ENCODE results near the gene CALR.
A peak's percentile ranks its signal among the peaks of the same experiment; 100 is the strongest.
"Not testable (repeated sequence)": the region's sequence is repeated elsewhere in the genome, so short reads cannot be mapped to it uniquely, and the experiment has no call there.

The CALR gene

GRCh38 chr19:12913011-12913561 is 25.3 kb upstream of the CALR start:
- no peak overlapping the region for H3K4me3 ChIP-seq (ENCODE audit: insufficient read depth, low read depth, low read length)
- no peaks in the 10 kb centered on the region for H3K9me3 ChIP-seq (ENCODE audit: control insufficient read depth, low read length)
- no peaks in the 10 kb centered on the region for H3K36me3 ChIP-seq (ENCODE audit: control insufficient read depth, insufficient read depth, low read length)
- WGBS, 2 experiments, result 57 to 61% methylated on average over 22 of the region's 22 CpGs
- H3K27me3 ChIP-seq (ENCODE audit: control insufficient read depth, insufficient read depth, low read length, poor library complexity, severe bottlenecking), result peaks cover 1% of the 10 kb centered on the region
- H3K4me1 ChIP-seq (ENCODE audit: control insufficient read depth, insufficient read depth, low read length), result peaks cover 18% of the 10 kb centered on the region
- peak overlapping the region; percentile 30 for H3K27ac ChIP-seq (ENCODE audit: insufficient read depth, low read depth, low read length, poor library complexity, severe bottlenecking)

GRCh38 chr19:12913851-12914690 is 24.3 kb upstream of the CALR start:
- 92 to 95% methylated on average over 12 of the region's 12 CpGs for WGBS, 2 experiments
- Histone ChIP-seq H3K9me3 (ENCODE audit: control insufficient read depth, low read length) (no peaks in the 10 kb centered on the region), H3K27me3 (ENCODE audit: control insufficient read depth, insufficient read depth, low read length, poor library complexity, severe bottlenecking) (peaks cover 10% of the 10 kb centered on the region), H3K4me3 (ENCODE audit: insufficient read depth, low read depth, low read length) (no peak overlapping the region), H3K27ac (ENCODE audit: insufficient read depth, low read depth, low read length, poor library complexity, severe bottlenecking) (no peak overlapping the region), H3K4me1 (ENCODE audit: control insufficient read depth, insufficient read depth, low read length) (peaks cover 15% of the 10 kb centered on the region), H3K36me3 (ENCODE audit: control insufficient read depth, insufficient read depth, low read length) (no peaks in the 10 kb centered on the region)

- H3K36me3 ChIP-seq (ENCODE audit: control insufficient read depth, insufficient read depth, low read length); H3K27ac ChIP-seq (ENCODE audit: insufficient read depth, low read depth, low read length, poor library complexity, severe bottlenecking); H3K9me3 ChIP-seq (ENCODE audit: control insufficient read depth, low read length); H3K4me3 ChIP-seq (ENCODE audit: insufficient read depth, low read depth, low read length): not testable (repeated sequence)
- peaks cover 14% of the 10 kb centered on the region for H3K4me1 ChIP-seq (ENCODE audit: control insufficient read depth, insufficient read depth, low read length)
- H3K27me3 ChIP-seq (ENCODE audit: control insufficient read depth, insufficient read depth, low read length, poor library complexity, severe bottlenecking), result peaks cover 10% of the 10 kb centered on the region
- WGBS, 2 experiments, result 83 to 89% methylated on average over 4 of the region's 4 CpGs
Observed at GRCh38 chr19:12915860-12916259, 22.5 kb upstream of the CALR start.

GRCh38 chr19:12918253-12918652 is 20.2 kb upstream of the CALR start:
- Histone ChIP-seq H3K4me1 (ENCODE audit: control insufficient read depth, insufficient read depth, low read length) (peaks cover 4% of the 10 kb centered on the region), H3K27me3 (ENCODE audit: control insufficient read depth, insufficient read depth, low read length, poor library complexity, severe bottlenecking) (peaks cover 10% of the 10 kb centered on the region), H3K9me3 (ENCODE audit: control insufficient read depth, low read length) (no peaks in the 10 kb centered on the region), H3K36me3 (ENCODE audit: control insufficient read depth, insufficient read depth, low read length) (peaks cover 11% of the 10 kb centered on the region), H3K27ac (ENCODE audit: insufficient read depth, low read depth, low read length, poor library complexity, severe bottlenecking) (no peak overlapping the region), H3K4me3 (ENCODE audit: insufficient read depth, low read depth, low read length) (no peak overlapping the region)
- WGBS, 2 experiments, result 94 to 95% methylated on average over 14 of the region's 14 CpGs

- Histone ChIP-seq H3K27ac (ENCODE audit: insufficient read depth, low read depth, low read length, poor library complexity, severe bottlenecking) (no peak overlapping the region), H3K4me1 (ENCODE audit: control insufficient read depth, insufficient read depth, low read length) (no peaks in the 10 kb centered on the region), H3K36me3 (ENCODE audit: control insufficient read depth, insufficient read depth, low read length) (peaks cover 30% of the 10 kb centered on the region), H3K9me3 (ENCODE audit: control insufficient read depth, low read length) (no peaks in the 10 kb centered on the region), H3K4me3 (ENCODE audit: insufficient read depth, low read depth, low read length) (no peak overlapping the region), H3K27me3 (ENCODE audit: control insufficient read depth, insufficient read depth, low read length, poor library complexity, severe bottlenecking) (peaks cover 10% of the 10 kb centered on the region)
- whole genome bisulfite sequencing, 2 experiments, result 88 to 94% methylated on average over 3 of the region's 3 CpGs
Observed at GRCh38 chr19:12921047-12921446, 17.4 kb upstream of the CALR start.

GRCh38 chr19:12922959-12923358 is 15.4 kb upstream of the CALR start:
- H3K9me3 ChIP-seq (ENCODE audit: control insufficient read depth, low read length), result no peaks in the 10 kb centered on the region
- H3K4me3 ChIP-seq (ENCODE audit: insufficient read depth, low read depth, low read length), result no peak overlapping the region
- peaks cover 10% of the 10 kb centered on the region for H3K27me3 ChIP-seq (ENCODE audit: control insufficient read depth, insufficient read depth, low read length, poor library complexity, severe bottlenecking)
- 92 to 96% methylated on average over 4 of the region's 4 CpGs for WGBS, 2 experiments
- no peak overlapping the region for H3K27ac ChIP-seq (ENCODE audit: insufficient read depth, low read depth, low read length, poor library complexity, severe bottlenecking)
- no peaks in the 10 kb centered on the region for H3K4me1 ChIP-seq (ENCODE audit: control insufficient read depth, insufficient read depth, low read length)
- peaks cover 45% of the 10 kb centered on the region for H3K36me3 ChIP-seq (ENCODE audit: control insufficient read depth, insufficient read depth, low read length)

GRCh38 chr19:12924621-12925310 is 13.6 kb upstream of the CALR start:
- no peaks in the 10 kb centered on the region for H3K9me3 ChIP-seq (ENCODE audit: control insufficient read depth, low read length)
- H3K27me3 ChIP-seq (ENCODE audit: control insufficient read depth, insufficient read depth, low read length, poor library complexity, severe bottlenecking), result no peaks in the 10 kb centered on the region
- peaks cover 58% of the 10 kb centered on the region for H3K36me3 ChIP-seq (ENCODE audit: control insufficient read depth, insufficient read depth, low read length)
- no peak overlapping the region for H3K27ac ChIP-seq (ENCODE audit: insufficient read depth, low read depth, low read length, poor library complexity, severe bottlenecking)
- no peak overlapping the region for H3K4me3 ChIP-seq (ENCODE audit: insufficient read depth, low read depth, low read length)
- 95 to 97% methylated on average over 29 of the region's 29 CpGs for WGBS, 2 experiments
- H3K4me1 ChIP-seq (ENCODE audit: control insufficient read depth, insufficient read depth, low read length), result no peaks in the 10 kb centered on the region

- Histone ChIP-seq H3K36me3 (ENCODE audit: control insufficient read depth, insufficient read depth, low read length) (peaks cover 41% of the 10 kb centered on the region), H3K9me3 (ENCODE audit: control insufficient read depth, low read length) (no peaks in the 10 kb centered on the region), H3K27ac (ENCODE audit: insufficient read depth, low read depth, low read length, poor library complexity, severe bottlenecking) (no peak overlapping the region), H3K4me3 (ENCODE audit: insufficient read depth, low read depth, low read length) (no peak overlapping the region), H3K27me3 (ENCODE audit: control insufficient read depth, insufficient read depth, low read length, poor library complexity, severe bottlenecking) (no peaks in the 10 kb centered on the region), H3K4me1 (ENCODE audit: control insufficient read depth, insufficient read depth, low read length) (peaks cover 5% of the 10 kb centered on the region)
- WGBS, 2 experiments, result 94 to 96% methylated on average over 18 to 19 of the region's 19 CpGs
Observed at GRCh38 chr19:12930002-12930645, 8.3 kb upstream of the CALR start.

- Histone ChIP-seq H3K27me3 (ENCODE audit: control insufficient read depth, insufficient read depth, low read length, poor library complexity, severe bottlenecking) (no peaks in the 10 kb centered on the region), H3K27ac (ENCODE audit: insufficient read depth, low read depth, low read length, poor library complexity, severe bottlenecking) (no peak overlapping the region), H3K4me3 (ENCODE audit: insufficient read depth, low read depth, low read length) (peak overlapping the region; percentile 69), H3K9me3 (ENCODE audit: control insufficient read depth, low read length) (no peaks in the 10 kb centered on the region), H3K4me1 (ENCODE audit: control insufficient read depth, insufficient read depth, low read length) (peaks cover 12% of the 10 kb centered on the region), H3K36me3 (ENCODE audit: control insufficient read depth, insufficient read depth, low read length) (peaks cover 26% of the 10 kb centered on the region)
- 39% methylated on average over 16 of the region's 16 CpGs for WGBS, 2 experiments
Observed at GRCh38 chr19:12932392-12933286, 5.8 kb upstream of the CALR start.
